GM18867 (cell line): ENCODE data around the gene GALNTL6.
"Not testable (repeated sequence)": the region's sequence is repeated elsewhere in the genome, so short reads cannot be mapped to it uniquely, and the experiment has no call there.

Experiments
- ATAC-seq: cut with Tn5 transposase; IDR thresholded peaks from one replicate; pipeline ENCODE4 v1.9.1; 2021; ENCODE audit warnings: mild to moderate bottlenecking, moderate library complexity; ENCODE audit not compliant: unreplicated experiment

Gene GALNTL6

GRCh38 chr4:172899861-172900260 lies 1086.7 kb downstream of the GALNTL6 start:
- ATAC-seq, result no peak

GRCh38 chr4:172900900-172901299 lies 1087.7 kb downstream of the GALNTL6 start:
- ATAC-seq, result no peak

GRCh38 chr4:172912468-172912867 lies 1099.3 kb downstream of the GALNTL6 start:
- not testable (repeated sequence) for ATAC-seq

DNA sequence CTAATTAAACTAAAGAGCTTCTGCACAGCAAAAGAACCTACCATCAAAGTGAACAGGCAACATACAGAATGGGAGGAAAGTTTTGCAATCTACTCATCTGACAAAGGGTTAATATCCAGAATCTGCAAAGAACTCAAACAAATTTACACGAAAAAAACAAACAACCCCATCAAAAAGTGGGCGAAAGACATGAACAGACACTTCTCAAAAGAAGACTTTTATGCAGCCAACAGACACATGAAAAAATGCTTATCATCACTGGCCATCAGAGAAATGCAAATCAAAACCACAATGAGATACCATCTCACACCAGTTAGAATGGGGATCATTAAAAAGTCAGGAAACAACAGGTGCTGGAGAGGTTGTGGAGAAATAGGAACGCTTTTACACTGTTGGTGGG lies 1104.2 kb downstream of the GALNTL6 start:
- not testable (repeated sequence) for ATAC-seq

- no peak for ATAC-seq
These were observed 1106.1 kb downstream of the GALNTL6 start for GRCh38 chr4:172919269-172919668.

DNA sequence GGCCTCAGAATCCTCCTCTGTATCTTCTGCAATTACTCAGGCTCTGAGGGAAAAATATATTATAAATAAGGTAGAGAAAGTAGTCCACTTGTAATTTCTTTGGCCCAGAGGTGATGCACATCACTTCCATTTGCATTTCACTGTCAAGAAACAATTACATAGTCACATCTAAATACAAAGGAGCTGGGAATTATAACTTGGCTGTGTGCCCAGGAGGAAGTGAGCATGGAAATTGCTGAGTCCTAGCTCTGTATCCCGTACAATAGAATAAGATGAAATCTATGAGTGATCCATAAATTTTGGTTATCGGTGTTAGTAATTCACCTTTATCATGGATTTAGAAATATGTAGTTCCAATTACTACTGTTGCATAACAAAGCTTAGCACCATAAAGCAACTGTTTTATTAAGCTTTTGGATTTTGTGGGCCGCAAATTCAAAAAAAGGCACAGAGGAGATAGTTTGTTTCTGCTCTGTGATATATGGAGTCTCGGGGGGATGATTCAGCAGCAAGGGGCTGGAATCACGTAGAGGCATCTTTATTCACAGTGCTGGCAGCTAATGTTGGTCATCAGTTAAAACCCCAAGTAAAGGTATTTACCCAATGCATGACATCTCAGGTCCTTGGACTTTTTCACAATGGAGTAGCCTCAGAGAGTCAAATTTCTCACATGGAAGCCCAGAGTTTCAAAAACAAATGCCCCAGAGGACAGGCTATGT lies 1114.1 kb downstream of the GALNTL6 start:
- ATAC-seq, result no peak

- ATAC-seq, result no peak
These were observed 1115.1 kb downstream of the GALNTL6 start for GRCh38 chr4:172928347-172928746.

DNA sequence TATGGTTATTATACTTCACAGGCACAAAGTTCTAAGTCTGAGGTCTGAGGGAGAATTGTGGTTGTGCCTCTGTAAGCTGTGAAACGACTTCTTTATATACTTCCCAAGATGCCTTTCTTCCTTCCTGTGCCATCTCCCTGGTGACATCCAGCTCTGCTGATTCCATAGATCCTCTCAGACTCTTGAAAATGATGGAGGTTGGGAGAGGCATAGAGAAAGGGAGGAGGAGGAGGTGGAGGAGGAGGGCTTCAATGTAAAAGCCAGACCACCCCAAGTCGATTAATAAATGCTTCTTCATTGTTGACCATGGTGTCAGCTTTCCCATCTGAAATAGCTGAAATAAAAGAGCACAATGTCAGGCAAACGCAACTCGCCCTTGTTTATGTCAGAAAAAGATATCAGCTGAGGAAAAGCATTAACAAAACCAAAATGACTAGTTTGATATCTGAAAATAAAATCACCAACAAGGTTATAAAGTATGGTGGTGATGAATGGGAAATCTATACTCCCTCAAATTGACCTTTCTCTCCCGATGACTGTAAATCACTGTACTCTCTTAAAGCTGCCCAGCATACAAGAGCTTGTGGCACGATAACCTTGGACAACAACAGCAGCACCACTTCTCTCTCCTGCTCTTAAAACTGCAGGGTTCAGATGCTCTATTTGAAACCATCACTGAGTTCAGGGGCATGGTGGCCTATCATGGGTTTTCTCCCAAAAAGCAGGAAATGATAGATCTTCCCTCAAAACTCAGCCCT lies 1125.0 kb downstream of the GALNTL6 start:
- no peak for ATAC-seq

DNA sequence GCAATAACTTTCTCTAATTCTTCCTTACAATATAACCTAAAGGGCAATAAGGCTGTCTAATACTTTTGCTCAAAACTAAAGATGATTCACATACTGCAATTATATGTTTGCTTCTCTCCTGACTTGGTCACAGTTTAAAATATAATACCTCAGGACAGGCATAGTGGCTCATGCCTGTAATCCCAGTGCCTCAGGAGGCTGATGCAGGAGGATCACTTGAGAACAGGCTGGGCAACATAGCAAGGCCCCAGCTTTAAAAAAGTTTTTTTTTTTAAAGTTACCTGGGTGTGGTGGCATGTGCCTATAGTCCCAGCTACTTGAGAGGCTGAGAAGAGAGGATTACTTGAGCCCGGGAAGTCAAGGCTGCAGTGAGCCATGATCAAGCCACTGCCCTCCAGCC lies 1125.7 kb downstream of the GALNTL6 start:
- no peak for ATAC-seq

DNA sequence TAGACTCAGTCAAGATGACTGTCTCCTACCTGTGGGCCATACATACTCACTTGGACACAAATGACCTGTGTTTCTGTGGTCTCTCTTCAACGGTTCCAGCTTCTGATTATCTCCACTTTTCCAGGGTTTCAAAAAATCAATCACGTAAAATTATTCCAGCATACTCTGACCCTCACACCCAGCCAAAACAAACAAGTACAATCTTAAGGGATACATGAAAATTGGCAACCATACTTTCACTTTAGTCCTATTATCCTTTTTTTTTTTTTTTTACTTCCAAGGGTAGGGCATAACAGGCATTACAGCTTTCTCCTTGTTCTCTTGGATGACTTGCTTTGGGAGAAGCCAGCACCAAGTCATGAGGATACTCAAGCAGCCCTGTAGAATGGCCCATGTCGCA lies 1129.6 kb downstream of the GALNTL6 start:
- no peak for ATAC-seq

- ATAC-seq, result no peak
These were observed 1132.4 kb downstream of the GALNTL6 start for GRCh38 chr4:172945611-172946010.

GRCh38 chr4:172946503-172946902 lies 1133.3 kb downstream of the GALNTL6 start:
- no peak for ATAC-seq

GRCh38 chr4:172947594-172947993 lies 1134.4 kb downstream of the GALNTL6 start:
- ATAC-seq, result no peak

GRCh38 chr4:172950990-172951389 lies 1137.8 kb downstream of the GALNTL6 start:
- ATAC-seq, result no peak

- ATAC-seq, result no peak
These were observed 1138.7 kb downstream of the GALNTL6 start for GRCh38 chr4:172951679-172952451.

GRCh38 chr4:172953896-172954568 lies 1140.8 kb downstream of the GALNTL6 start:
- ATAC-seq, result no peak

DNA sequence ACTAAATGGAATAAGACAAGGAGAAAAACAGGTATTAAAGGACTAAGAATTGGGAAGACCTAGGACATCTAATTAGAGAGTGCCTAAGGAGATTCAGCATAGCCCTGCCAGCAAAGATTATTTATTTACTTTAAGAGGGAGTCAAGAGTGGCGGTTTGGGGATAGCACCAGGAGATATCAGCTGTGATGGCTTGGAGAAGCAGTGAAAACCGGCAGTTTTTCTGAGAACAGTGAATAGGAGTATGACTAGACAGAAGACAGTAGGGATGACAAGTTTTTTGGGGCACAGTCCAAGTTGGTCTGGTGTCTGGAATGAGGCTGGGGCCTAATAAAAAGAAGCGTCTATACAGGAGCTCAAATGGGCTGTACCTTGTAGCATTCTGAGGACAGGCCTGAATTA lies 1143.1 kb downstream of the GALNTL6 start:
- not testable (repeated sequence) for ATAC-seq

DNA sequence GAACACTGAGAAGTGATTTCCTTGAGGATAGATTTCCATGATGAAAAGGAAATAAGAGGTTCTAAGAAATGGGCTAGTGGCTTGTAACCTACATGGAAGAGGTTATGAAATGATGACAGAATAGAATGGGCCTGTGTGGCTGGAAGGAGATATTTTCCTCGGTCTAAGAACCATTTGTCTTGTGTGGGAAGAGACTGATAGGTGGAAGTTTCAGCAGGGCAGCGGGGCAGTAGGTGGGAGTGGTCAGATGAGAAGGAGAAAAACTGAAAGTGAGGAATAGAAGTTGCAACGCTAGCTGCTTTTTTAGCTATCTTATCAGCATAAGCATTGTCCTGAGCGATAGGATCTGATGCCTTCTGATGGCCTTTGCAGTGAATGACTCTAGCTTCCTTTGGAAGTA lies 1144.0 kb downstream of the GALNTL6 start:
- no peak for ATAC-seq

DNA sequence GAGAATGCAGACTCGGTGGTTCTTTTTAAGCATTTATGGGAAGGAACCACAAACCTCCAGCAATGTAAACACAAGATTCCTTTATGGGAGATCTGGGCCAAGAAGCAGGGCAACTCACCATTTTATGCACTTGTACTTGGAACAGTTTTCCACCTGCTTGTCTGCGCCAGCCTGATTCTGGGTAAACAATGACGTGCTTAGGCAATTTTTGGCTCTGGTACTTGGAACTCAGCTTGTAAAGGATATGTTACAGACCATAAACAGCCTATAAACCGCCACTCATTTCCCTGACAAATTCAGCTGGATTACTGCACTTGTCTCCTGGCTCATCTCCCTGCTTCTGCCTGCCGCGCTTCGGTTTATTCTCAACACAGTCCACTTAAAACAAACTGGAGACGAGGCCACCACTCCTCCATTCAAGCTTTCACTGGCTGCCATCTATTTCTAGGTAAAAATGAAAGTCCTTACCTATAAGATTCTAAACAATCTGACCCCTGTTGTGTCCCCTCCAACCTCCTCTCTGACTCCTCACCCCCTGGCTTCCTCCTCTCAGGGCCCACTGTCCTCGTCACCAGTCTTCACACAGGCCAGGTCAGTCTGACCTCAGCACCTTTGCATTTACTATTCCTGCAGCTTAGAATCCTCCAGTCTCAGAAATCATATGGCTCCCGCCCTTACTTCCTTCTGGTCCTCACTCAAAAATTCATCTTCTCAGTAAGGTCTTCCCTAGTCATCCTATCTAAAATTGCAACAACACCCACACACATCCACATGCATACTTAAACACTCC lies 1149.6 kb downstream of the GALNTL6 start:
- ATAC-seq, result no peak
